Endothelial cell of umbilical vein (primary cell): Measurements from ENCODE around the gene PCNT. TPM values are rescaled to one million over a fixed set of nuclear protein-coding genes. Genes with fewer than 3 reads are reported as not detected.

Source experiments
- BruUV-seq: library from RNA; stranded (reverse); fragments of 400-500 nt; replicated peaks from 2 replicates; lab custom pipeline; 2021; lab: Mats Ljungman, UMichigan
- CTCF ChIA-PET: fragments of 300-600, 350-600 bp; sonication (Branson Sonifier 250); formaldehyde crosslinking; loops from one replicate; lab custom pipeline; 2021; ENCODE audit warnings: antibody characterized with exemption, inconsistent platforms; lab: Charles Lee
- POLR2A ChIA-PET: fragments of 300-600, 350-600 bp; sonication (Branson Sonifier 250); formaldehyde crosslinking; loops from one replicate; lab custom pipeline; 2021; ENCODE audit warnings: antibody characterized with exemption, inconsistent platforms; lab: Charles Lee
- DNase-seq: peaks from one replicate; pipeline ENCODE4 v3.0.0-alpha.2; 2011; ENCODE audit warnings: low read depth, low spot score
- FAIRE-seq: peaks from 2 replicates; lab custom pipeline; 2011; peaks lifted over from hg19 to GRCh38; lab: Jason Lieb, UNC
- H2AFZ ChIP-seq: 2 replicates; pipeline ENCODE4 v1.6.0; 2012; ENCODE audit warnings: low read depth, low read length, control low read depth, inconsistent platforms
- H3K27ac ChIP-seq: 2 replicates; pipeline ENCODE4 v1.5.1; 2011; ENCODE audit warnings: low read depth, mild to moderate bottlenecking, control low read depth, low read length, moderate library complexity; ENCODE audit not compliant: insufficient read depth
- H3K27me3 ChIP-seq, 2 experiments: 2 replicates each; pipeline versions ENCODE4 v1.6.0 to v1.6.1; 2011; ENCODE audit warnings: low read length in 2 of 2, mixed read lengths in 1 of 2; ENCODE audit not compliant: control insufficient read depth in 2 of 2, insufficient read depth in 2 of 2
- H3K36me3 ChIP-seq, 2 experiments: 2 replicates in 1 of 2; 3 replicates in 1 of 2; pipeline ENCODE4 v1.5.1; 2011; ENCODE audit warnings: low read length in 2 of 2, mild to moderate bottlenecking in 1 of 2, moderate library complexity in 1 of 2; ENCODE audit not compliant: control insufficient read depth in 2 of 2, insufficient read depth in 2 of 2; ENCODE audit errors: extremely low read depth in 1 of 2
- H3K4me1 ChIP-seq: 3 replicates; pipeline ENCODE4 v1.5.1; 2011; ENCODE audit warnings: mild to moderate bottlenecking, low read length; ENCODE audit not compliant: control insufficient read depth, insufficient read depth; ENCODE audit errors: extremely low read depth
- H3K4me2 ChIP-seq: 2 replicates; pipeline ENCODE4 v1.6.1; 2011; ENCODE audit warnings: low read length, control low read depth, mixed read lengths; ENCODE audit not compliant: insufficient read depth
- H3K4me3 ChIP-seq, 3 experiments: fragments of 200-600 bp in 1 of 3; sonication (generic), shearing (Covaris generic) in 1 of 3; replicated peaks in 1 of 3; 2 replicates each; pipeline ENCODE4 v1.5.1; 2011 to 2016; ENCODE audit warnings: control low read depth in 3 of 3, low read length in 3 of 3, mild to moderate bottlenecking in 2 of 3, inconsistent platforms in 1 of 3, low read depth in 1 of 3, moderate library complexity in 1 of 3; ENCODE audit not compliant: insufficient read depth in 1 of 3
- H3K79me2 ChIP-seq: 2 replicates; pipeline ENCODE4 v1.6.0; 2012; ENCODE audit warnings: low read length, inconsistent platforms; ENCODE audit not compliant: control insufficient read depth, insufficient read depth
- H3K9ac ChIP-seq: replicated peaks from 2 replicates; pipeline ENCODE3; 2011; ENCODE audit warnings: low read length, control low read depth; ENCODE audit not compliant: insufficient read depth; ENCODE audit errors: extremely low read depth
- H3K9me1 ChIP-seq: replicated peaks from 3 replicates; pipeline ENCODE4 v1.6.0; 2011; ENCODE audit warnings: mild to moderate bottlenecking, low read length; ENCODE audit not compliant: control insufficient read depth, insufficient read depth; ENCODE audit errors: extremely low read depth
- H3K9me3 ChIP-seq: replicated peaks from 2 replicates; pipeline ENCODE4 v1.5.1; 2012; ENCODE audit warnings: low read length, inconsistent platforms; ENCODE audit not compliant: control insufficient read depth, insufficient read depth
- H4K20me1 ChIP-seq: replicated peaks from 2 replicates; pipeline ENCODE3; 2011; ENCODE audit warnings: mild to moderate bottlenecking, low read length; ENCODE audit not compliant: control insufficient read depth, insufficient read depth; ENCODE audit errors: extremely low read depth
- CTCF ChIP-seq, 2 donors: IDR thresholded peaks; 1 replicate in 1 of 2; 2 replicates in 1 of 2; pipeline ENCODE4 v1.5.1; 2011; ENCODE audit warnings: low read length in 2 of 2, mild to moderate bottlenecking in 2 of 2, moderate library complexity in 2 of 2, control low read depth in 1 of 2, inconsistent platforms in 1 of 2, low read depth in 1 of 2; ENCODE audit not compliant: insufficient read depth in 1 of 2; ENCODE audit errors: extremely low read depth in 1 of 2
- EZH2 ChIP-seq: IDR thresholded peaks from 2 replicates; pipeline ENCODE4 v1.6.1; 2012; ENCODE audit warnings: borderline replicate concordance, low read depth, mild to moderate bottlenecking, moderate library complexity, low read length, inconsistent platforms; ENCODE audit not compliant: severe bottlenecking
- FOS ChIP-seq: IDR thresholded peaks from 2 replicates; pipeline ENCODE4 v1.6.1; 2011; ENCODE audit warnings: mild to moderate bottlenecking, low read length, moderate library complexity, borderline replicate concordance; ENCODE audit not compliant: insufficient read depth
- GATA2 ChIP-seq: IDR thresholded peaks from 2 replicates; pipeline ENCODE4 v1.7.0; 2011; ENCODE audit warnings: low read depth, mild to moderate bottlenecking, moderate library complexity, mixed read lengths, low read length; ENCODE audit not compliant: insufficient read length, insufficient read depth
- JUN ChIP-seq: IDR thresholded peaks from 2 replicates; pipeline ENCODE4 v1.6.1; 2011; ENCODE audit warnings: borderline replicate concordance, low read depth; ENCODE audit not compliant: insufficient read length, insufficient read depth
- MAX ChIP-seq: IDR thresholded peaks from 2 replicates; pipeline ENCODE4 v1.6.1; 2011; ENCODE audit not compliant: insufficient read depth, insufficient read length
- MYC ChIP-seq: IDR thresholded peaks from one replicate; pipeline ENCODE4 v1.6.1; 2011; ENCODE audit warnings: mild to moderate bottlenecking, low read depth, low read length
- POLR2A ChIP-seq: IDR thresholded peaks from 2 replicates; pipeline ENCODE4 v1.6.1; 2012; ENCODE audit warnings: low read depth, mild to moderate bottlenecking, control low read depth, low read length
- POLR2AphosphoS5 ChIP-seq: IDR thresholded peaks from 2 replicates; pipeline ENCODE4 v1.6.1; 2012; ENCODE audit warnings: low read depth, mild to moderate bottlenecking, control low read depth, low read length, moderate library complexity; ENCODE audit not compliant: insufficient read depth
- dilution Hi-C: fragments of 300-500 bp; cut with MboI; formaldehyde crosslinking; loops from one replicate; pipeline ENCODE4 v1.15.0; 2019; ENCODE audit warnings: low sequenced_read_pairs; ENCODE audit not compliant: extremely low pct_ligation_motif_present
- intact Hi-C: fragments of 100-400 bp; cut with micrococcal nuclease; formaldehyde crosslinking; loops from one replicate; pipeline ENCODE4 v1.10.0; 2022
- polyA plus RNA-seq, 4 experiments: library from polyadenylated mRNA; depleted of rRNA in 3 of 4; stranded (reverse) in 3 of 4; unstranded in 1 of 4; fragments of >200 nt; gene quantifications; 2 replicates each; pipeline versions ENCODE4 v1.2.1 to v1.2.3, GENCODE V29; 2011 to 2012; ENCODE audit warnings: missing spikeins in 1 of 4
- total RNA-seq: library from RNA; stranded (reverse); gene quantifications from 2 replicates; pipeline ENCODE4 v1.2.3, GENCODE V29; 2021

The PCNT gene
- total and polyA plus RNA-seq, 2 donors (not counting 3 experiments of a cell fraction or from before 2014, with no cell fraction given): 9.6 to 49.5 TPM

- H3K27ac ChIP-seq: no peak overlapping the region
- H3K36me3 ChIP-seq: peaks cover 3 to 5% of the 10 kb centered on the region in 2 experiments
- H3K79me2 ChIP-seq: peaks cover 26% of the 10 kb centered on the region
- BruUV-seq: no TSS peak
- ChIA-PET POLR2A (no interaction called here), CTCF (interaction anchor here (1.1 to 2.2 kb wide), 2 partner anchors 9 to 106 kb away, joined by 3 to 10 read pairs; partner anchors contain the start of gene DIP2A)
- TF ChIP-seq GATA2 (no peak), EZH2 (no peak), CTCF (IDR thresholded peaks at IDR 0.05; ENCODE audit: extremely low read depth in 1 of 2, insufficient read depth in 1 of 2, low read depth in 1 of 2, low read length in 2 of 2) (no peak), JUN (no peak), POLR2AphosphoS5 (no peak), POLR2A (no peak), FOS (no peak), MYC (no peak), MAX (no peak)
- no peak overlapping the region for H3K4me2 ChIP-seq
- no peak overlapping the region for H3K9ac ChIP-seq
- no peak for FAIRE-seq
- H4K20me1 ChIP-seq: no peaks in the 10 kb centered on the region
- H3K4me1 ChIP-seq: peaks cover 8% of the 10 kb centered on the region
- H3K27me3 ChIP-seq: no peaks in the 10 kb centered on the region
- DNase-seq: no peak
- no peaks in the 10 kb centered on the region for H3K9me1 ChIP-seq
- no peak overlapping the region for H3K4me3 ChIP-seq
- dilution Hi-C loops (no loop called here), intact Hi-C loops (no loop called here)
- no peaks in the 10 kb centered on the region for H3K9me3 ChIP-seq
- H2AFZ ChIP-seq: no peak overlapping the region
Measured at GRCh38 chr21:46469275-46469674, 145.3 kb downstream of the PCNT start.
